ENCODE measurements around the gene SLC30A4. TPM values are rescaled to one million over a fixed set of nuclear protein-coding genes. Genes with fewer than 3 reads are reported as not detected.

Gene SLC30A4
- total and polyA plus RNA-seq, 2 of the 8 experiments (the other 6 are each of a cell fraction or from before 2014, with no cell fraction given) = under 0.01 to 0.07 TPM

DNA sequence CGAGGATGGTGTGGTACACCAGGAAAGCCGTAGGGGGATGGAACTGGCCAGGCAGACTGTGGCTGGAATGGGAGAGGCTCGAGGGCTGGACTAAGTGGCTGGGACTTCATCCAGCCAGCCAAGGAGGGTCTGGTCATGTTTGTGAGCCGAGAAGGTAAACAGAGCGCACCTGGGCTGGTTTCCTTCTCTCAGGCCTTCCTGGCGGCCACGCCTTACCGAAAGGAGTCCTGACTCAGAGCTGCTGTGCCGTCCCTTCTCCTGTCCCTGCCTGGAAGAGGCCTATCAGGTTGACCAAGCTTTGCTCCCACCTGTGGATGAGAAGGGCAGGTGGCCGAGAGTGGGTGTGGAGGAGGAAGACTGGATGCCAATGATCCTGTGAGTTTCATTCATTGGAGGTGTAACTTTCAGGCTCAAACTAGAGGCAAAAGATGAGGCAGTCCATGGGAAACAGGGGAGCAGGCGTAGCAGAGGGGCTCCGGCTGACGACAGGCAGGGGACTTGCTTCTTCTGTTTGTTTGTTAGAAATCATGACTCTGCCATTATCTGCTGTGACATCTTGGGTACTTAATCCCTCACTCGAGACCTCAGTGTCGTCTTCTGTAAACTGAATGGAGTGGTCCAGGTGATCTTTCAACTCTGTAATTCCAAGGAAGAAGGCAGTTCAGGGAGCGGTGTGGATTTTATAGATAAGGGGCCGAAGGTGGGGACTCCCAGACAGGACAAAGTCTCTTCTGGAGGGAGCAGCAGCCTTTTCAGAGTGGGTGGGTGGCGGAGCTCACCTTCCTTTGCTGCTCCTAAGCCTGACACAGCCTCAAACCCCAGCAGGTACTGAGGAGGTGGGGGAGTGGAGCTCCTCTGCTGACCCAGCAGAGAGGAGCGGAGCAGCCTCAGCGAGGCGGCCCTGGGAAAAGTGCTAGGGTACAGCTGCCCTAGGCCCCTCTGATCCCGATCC is 72.4 kb downstream of the SLC30A4 start:
- CTCF ChIA-PET (ENCODE audit: partially characterized antibody) = interaction anchor here (0.6 to 1.8 kb wide), 7 partner anchors 11 to 245 kb away, joined by 3 to 9 read pairs (median 5); no protein-coding TSS in a partner anchor
- FAIRE-seq = no peak
- no peaks in the 10 kb centered on the region for H4K20me1 ChIP-seq (replicated peaks in 1 of 2; ENCODE audit: control insufficient read depth in 1 of 2, insufficient read depth in 2 of 2, low read length in 2 of 2)

More for the DNA sequence above, 72.4 kb downstream of the SLC30A4 start:
- peaks cover 0 to 5% (median 0%) of the 10 kb centered on the region in 4 experiments; a peak in 2 of 7 replicates for H3K4me1 ChIP-seq (replicated peaks in 1 of 4; ENCODE audit: control insufficient read depth in 3 of 4, insufficient read depth in 4 of 4, low read length in 3 of 4)
- H3K4me3 ChIP-seq (ENCODE audit: extremely low read depth in 1 of 4, insufficient read depth in 2 of 4, low read depth in 3 of 4, low read length in 4 of 4) = no peak overlapping the region
- no peaks in the 10 kb centered on the region; the same call in 1 of the 2 replicates for H3K79me1 ChIP-seq (ENCODE audit: low read depth, low read length)
- peaks cover 6 to 8% of the 10 kb centered on the region in 2 experiments for H3K9me3 ChIP-seq (ENCODE audit: insufficient read depth in 2 of 2, low read depth in 1 of 2, low read length in 1 of 2)
- H3K4ac ChIP-seq (replicated peaks; ENCODE audit: insufficient read length, low read depth, low read length) = no peak overlapping the region
- no peaks in the 10 kb centered on the region for H3K23me2 ChIP-seq (ENCODE audit: low read depth, low read length)
- H3K27me3 ChIP-seq (replicated peaks in 1 of 4; ENCODE audit: control insufficient read depth in 3 of 4, extremely low read depth in 1 of 4, insufficient read depth in 3 of 4, low read length in 3 of 4) = peaks cover 0 to under 1% (median 0%) of the 10 kb centered on the region in 4 experiments; a peak in 2 of 7 replicates
- 91% methylated on average over 22 of the region's 22 CpGs; no CpG with 5 or more reads in 1 of the 2 experiments for WGBS, 2 experiments (ENCODE audit: extremely low coverage in 1 of 2, insufficient coverage in 1 of 2, insufficient read length in 1 of 2, insufficient replicate concordance in 2 of 2, low coverage in 1 of 2, low lambda C conversion rate in 2 of 2, missing lambda C conversion rate in 1 of 2)
- H2AFZ ChIP-seq (ENCODE audit: low read length) = no peak overlapping the region
- no peak overlapping the region for H2BK120ac ChIP-seq (replicated peaks; ENCODE audit: low read depth, low read length)
- H3K56ac ChIP-seq (replicated peaks; ENCODE audit: insufficient read length, low read depth, low read length) = no peak overlapping the region
- no peak overlapping the region for H3K18ac ChIP-seq (ENCODE audit: extremely low read depth, low read length)
- POLR2A ChIA-PET (ENCODE audit: partially characterized antibody) = interaction anchor here (1.0 to 1.4 kb wide), 2 partner anchors 18 to 962 kb away, joined by 3 read pairs; no protein-coding TSS in a partner anchor
- H2BK5ac ChIP-seq (ENCODE audit: low read depth, low read length) = no peak overlapping the region
- no peak overlapping the region for H3K23ac ChIP-seq (ENCODE audit: insufficient read length)
- H3K36me3 ChIP-seq (ENCODE audit: control insufficient read depth in 2 of 4, insufficient read depth in 4 of 4, low read length in 3 of 4) = no peaks in the 10 kb centered on the region
- no peak overlapping the region for H2BK15ac ChIP-seq (ENCODE audit: low read length)
- H2BK20ac ChIP-seq (ENCODE audit: low read length) = no peak overlapping the region
- H3K79me2 ChIP-seq (ENCODE audit: control insufficient read depth in 1 of 2, insufficient read depth in 2 of 2, low read length in 2 of 2) = no peaks in the 10 kb centered on the region
- H3K4me2 ChIP-seq (ENCODE audit: insufficient read depth in 1 of 2, low read depth in 2 of 2, low read length in 2 of 2) = no peak overlapping the region
- H2BK12ac ChIP-seq (ENCODE audit: low read depth, low read length) = no peak overlapping the region
- H2AK5ac ChIP-seq (ENCODE audit: low read depth, low read length) = no peak overlapping the region
- H3K14ac ChIP-seq (ENCODE audit: insufficient read length) = no peak overlapping the region
- H4K8ac ChIP-seq (ENCODE audit: extremely low read depth, insufficient read depth, low read length) = no peak overlapping the region
- H4K91ac ChIP-seq (replicated peaks; ENCODE audit: insufficient read length, low read length) = no peak overlapping the region
- TF ChIP-seq GABPA (IDR thresholded peaks at IDR 0.05; ENCODE audit: borderline replicate concordance, insufficient read depth, low read length) (no peak), JUND (IDR thresholded peaks at IDR 0.05; ENCODE audit: low read length) (no peak), CREB1 (IDR thresholded peaks at IDR 0.05) (no peak), CBX8 (IDR thresholded peaks at IDR 0.05; ENCODE audit: borderline replicate concordance, low read depth, low read length) (no peak), TCF12 (IDR thresholded peaks at IDR 0.05; ENCODE audit: low read depth, low read length) (no peak), RBBP5 (IDR thresholded peaks at IDR 0.05; ENCODE audit: borderline replicate concordance, low read depth, low read length) (no peak), NANOG (IDR thresholded peaks at IDR 0.05; ENCODE audit: insufficient read depth, low read depth, low read length, poor library complexity, severe bottlenecking) (no peak), CHD1 (IDR thresholded peaks at IDR 0.05; ENCODE audit: low read depth, low read length) (no peak)
- no peak overlapping the region for H4K5ac ChIP-seq (ENCODE audit: insufficient read length, low read depth, low read length)
- H3K9ac ChIP-seq (replicated peaks in 1 of 4; ENCODE audit: extremely low read depth in 1 of 4, low read depth in 3 of 4, low read length in 3 of 4) = no peak overlapping the region
- DNase-seq (ENCODE audit: low read depth in 1 of 2, low spot score in 2 of 2) = no peak
- no peak overlapping the region for H3K27ac ChIP-seq (ENCODE audit: low read depth, low read length)

Measured in H1 (cell line).